H1 (cell line): ENCODE measurements around the gene ATP5MC2. TPM values are rescaled to one million over a fixed set of nuclear protein-coding genes. Genes with fewer than 3 reads are reported as not detected.
A peak's percentile ranks its signal among the peaks of the same experiment; 100 is the strongest.

ENCODE experiments used
- CTCF ChIA-PET: fragments of 300-600 bp; sonication (Branson Sonifier 250); formaldehyde crosslinking; loops from one replicate; lab custom pipeline; 2021; ENCODE audit not compliant: partially characterized antibody; lab: Charles Lee
- POLR2A ChIA-PET: fragments of 300-600 bp; sonication (Branson Sonifier 250); formaldehyde crosslinking; loops from one replicate; lab custom pipeline; 2021; ENCODE audit warnings: inconsistent platforms; ENCODE audit not compliant: partially characterized antibody; lab: Charles Lee
- DNase-seq, 2 experiments: peaks; one replicate each; pipeline versions ENCODE4 v3.0.0 to v3.0.0-alpha.2; 2010 to 2022; ENCODE audit warnings: low spot score in 2 of 2, low read depth in 1 of 2, mixed read lengths in 1 of 2
- FAIRE-seq: peaks from 2 replicates; lab custom pipeline; 2011; peaks lifted over from hg19 to GRCh38; lab: Jason Lieb, UNC
- H2AFZ ChIP-seq: 2 replicates; pipeline ENCODE4 v1.8.1; 2012; ENCODE audit warnings: low read length, inconsistent platforms
- H2AK5ac ChIP-seq: 2 replicates; pipeline ENCODE4 v1.6.1; 2013; ENCODE audit warnings: low read depth, low read length
- H2BK120ac ChIP-seq: replicated peaks from 2 replicates; pipeline ENCODE3; 2013; ENCODE audit warnings: low read depth, low read length, inconsistent platforms
- H2BK12ac ChIP-seq: 2 replicates; pipeline ENCODE4 v1.6.1; 2013; ENCODE audit warnings: low read depth, low read length
- H2BK15ac ChIP-seq: 2 replicates; pipeline ENCODE4 v1.6.1; 2013; ENCODE audit warnings: low read length
- H2BK20ac ChIP-seq: 2 replicates; pipeline ENCODE4 v1.6.1; 2013; ENCODE audit warnings: low read length
- H2BK5ac ChIP-seq: 2 replicates; pipeline ENCODE4 v1.6.1; 2013; ENCODE audit warnings: low read depth, low read length
- H3K14ac ChIP-seq: 2 replicates; pipeline ENCODE4 v1.6.1; 2013; ENCODE audit warnings: inconsistent platforms; ENCODE audit not compliant: insufficient read length
- H3K18ac ChIP-seq: 2 replicates; pipeline ENCODE4 v1.6.1; 2013; ENCODE audit warnings: low read length; ENCODE audit errors: extremely low read depth
- H3K23ac ChIP-seq: 2 replicates; pipeline ENCODE4 v1.6.1; 2013; ENCODE audit warnings: inconsistent platforms; ENCODE audit not compliant: insufficient read length
- H3K23me2 ChIP-seq: 2 replicates; pipeline ENCODE4 v1.6.1; 2013; ENCODE audit warnings: low read depth, low read length
- H3K27ac ChIP-seq: 2 replicates; pipeline ENCODE4 v1.6.1; 2011; ENCODE audit warnings: low read depth, low read length, inconsistent platforms
- H3K27me3 ChIP-seq, 4 experiments: replicated peaks in 1 of 4; 1 replicate in 1 of 4; 2 replicates in 3 of 4; pipeline versions ENCODE4 v1.6.1 to v1.8.1; 2011 to 2013; ENCODE audit warnings: low read length in 3 of 4, mild to moderate bottlenecking in 3 of 4, inconsistent platforms in 2 of 4, mixed read lengths in 2 of 4, moderate library complexity in 1 of 4; ENCODE audit not compliant: control insufficient read depth in 3 of 4, insufficient read depth in 3 of 4; ENCODE audit errors: extremely low read depth in 1 of 4
- H3K36me3 ChIP-seq, 4 experiments: 2 replicates each; pipeline versions ENCODE4 v1.6.1 to v1.8.1; 2011 to 2013; ENCODE audit warnings: mild to moderate bottlenecking in 4 of 4, low read length in 3 of 4, moderate library complexity in 2 of 4, control low read depth in 1 of 4, inconsistent platforms in 1 of 4; ENCODE audit not compliant: insufficient read depth in 4 of 4, control insufficient read depth in 2 of 4
- H3K4ac ChIP-seq: replicated peaks from 2 replicates; pipeline ENCODE3; 2013; ENCODE audit warnings: low read length, low read depth, mixed read lengths, inconsistent platforms; ENCODE audit not compliant: insufficient read length
- H3K4me1 ChIP-seq, 4 experiments: replicated peaks in 1 of 4; 1 replicate in 1 of 4; 2 replicates in 3 of 4; pipeline versions ENCODE4 v1.6.1 to v1.8.1; 2011 to 2013; ENCODE audit warnings: low read length in 3 of 4, inconsistent platforms in 2 of 4, mixed read lengths in 1 of 4; ENCODE audit not compliant: insufficient read depth in 4 of 4, control insufficient read depth in 3 of 4
- H3K4me2 ChIP-seq, 2 experiments: 2 replicates each; pipeline versions ENCODE4 v1.6.1 to v1.8.1; 2011 to 2013; ENCODE audit warnings: low read depth in 2 of 2, low read length in 2 of 2, control low read depth in 1 of 2, inconsistent platforms in 1 of 2, mild to moderate bottlenecking in 1 of 2; ENCODE audit not compliant: insufficient read depth in 1 of 2
- H3K4me3 ChIP-seq, 4 experiments: fragments of 200-600, 300-600 bp in 1 of 4; sonication (generic), shearing (Covaris generic), sonication (Bioruptor Twin) in 1 of 4; 2 replicates each; pipeline versions ENCODE4 v1.5.1 to v1.8.1; 2011 to 2016; ENCODE audit warnings: low read length in 4 of 4, low read depth in 3 of 4, control low read depth in 2 of 4, inconsistent platforms in 2 of 4, mild to moderate bottlenecking in 2 of 4, mixed read lengths in 1 of 4, moderate library complexity in 1 of 4; ENCODE audit not compliant: insufficient read depth in 2 of 4; ENCODE audit errors: extremely low read depth in 1 of 4
- H3K56ac ChIP-seq: replicated peaks from 2 replicates; pipeline ENCODE3; 2013; ENCODE audit warnings: low read depth, mild to moderate bottlenecking, mixed read lengths, low read length, inconsistent platforms; ENCODE audit not compliant: insufficient read length
- H3K79me1 ChIP-seq: 2 replicates; pipeline ENCODE4 v1.6.1; 2013; ENCODE audit warnings: low read depth, low read length, control low read depth
- H3K79me2 ChIP-seq, 2 experiments: 2 replicates each; pipeline versions ENCODE4 v1.6.1 to v1.8.1; 2012 to 2013; ENCODE audit warnings: low read length in 2 of 2, mild to moderate bottlenecking in 2 of 2, inconsistent platforms in 1 of 2; ENCODE audit not compliant: insufficient read depth in 2 of 2, control insufficient read depth in 1 of 2
- H3K9ac ChIP-seq, 4 experiments: replicated peaks in 1 of 4; 1 replicate in 1 of 4; 2 replicates in 3 of 4; pipeline versions ENCODE4 v1.6.1 to v1.8.1; 2011 to 2013; ENCODE audit warnings: low read depth in 3 of 4, low read length in 3 of 4, control low read depth in 2 of 4, mild to moderate bottlenecking in 2 of 4, moderate library complexity in 2 of 4, inconsistent platforms in 1 of 4; ENCODE audit errors: extremely low read depth in 1 of 4
- H3K9me3 ChIP-seq, 2 experiments: 2 replicates each; pipeline versions ENCODE4 v1.6.1 to v1.8.1; 2012 to 2013; ENCODE audit warnings: mild to moderate bottlenecking in 2 of 2, moderate library complexity in 2 of 2, control low read depth in 1 of 2, inconsistent platforms in 1 of 2, low read depth in 1 of 2, low read length in 1 of 2, mixed read lengths in 1 of 2; ENCODE audit not compliant: insufficient read depth in 2 of 2
- H4K20me1 ChIP-seq, 2 experiments: replicated peaks in 1 of 2; 2 replicates each; pipeline versions ENCODE3 to v1.8.1; 2011 to 2013; ENCODE audit warnings: inconsistent platforms in 2 of 2, low read length in 2 of 2, mild to moderate bottlenecking in 1 of 2; ENCODE audit not compliant: insufficient read depth in 2 of 2, control insufficient read depth in 1 of 2
- H4K5ac ChIP-seq: 2 replicates; pipeline ENCODE4 v1.6.1; 2013; ENCODE audit warnings: low read length, low read depth, mixed read lengths, inconsistent platforms; ENCODE audit not compliant: insufficient read length
- H4K8ac ChIP-seq: 2 replicates; pipeline ENCODE4 v1.8.0; 2013; ENCODE audit warnings: mild to moderate bottlenecking, moderate library complexity, low read length, inconsistent platforms; ENCODE audit not compliant: insufficient read depth; ENCODE audit errors: extremely low read depth
- H4K91ac ChIP-seq: replicated peaks from 2 replicates; pipeline ENCODE3; 2013; ENCODE audit warnings: low read length, mixed read lengths, inconsistent platforms; ENCODE audit not compliant: insufficient read length
- ASH2L ChIP-seq: fragments of 200-600, 300-600 bp; sonication (generic); IDR thresholded peaks from one replicate; pipeline ENCODE4 v1.7.1; 2017; ENCODE audit warnings: low read length
- EZH2 ChIP-seq: fragments of 200-600 bp; sonication (generic); IDR thresholded peaks from 2 replicates; pipeline ENCODE4 v1.7.1; 2012; ENCODE audit warnings: low read depth, mild to moderate bottlenecking, moderate library complexity, low read length, inconsistent platforms; ENCODE audit not compliant: severe bottlenecking
- JUN ChIP-seq: IDR thresholded peaks from 2 replicates; pipeline ENCODE4 v1.6.1; 2011; ENCODE audit warnings: low read depth, mild to moderate bottlenecking, improper control_type of control experiment, low read length
- JUND ChIP-seq: IDR thresholded peaks from 2 replicates; pipeline ENCODE4 v1.6.1; 2011; ENCODE audit warnings: mild to moderate bottlenecking, improper control_type of control experiment, low read length
- KDM5A ChIP-seq: fragments of 200-600 bp; IDR thresholded peaks from 2 replicates; pipeline ENCODE4 v1.7.1; 2012; ENCODE audit warnings: mild to moderate bottlenecking, low read length, inconsistent platforms, mixed read lengths
- RBBP5 ChIP-seq: IDR thresholded peaks from 2 replicates; pipeline ENCODE4 v1.7.1; 2012; ENCODE audit warnings: low read depth, mild to moderate bottlenecking, inconsistent platforms, low read length, moderate library complexity, borderline replicate concordance
- RXRA ChIP-seq: IDR thresholded peaks from 2 replicates; pipeline ENCODE4 v1.6.1; 2011; ENCODE audit warnings: low read depth, mild to moderate bottlenecking, low read length, moderate library complexity; ENCODE audit not compliant: insufficient read depth
- SIN3A ChIP-seq, 2 experiments: IDR thresholded peaks in 1 of 2; conservative IDR thresholded peaks in 1 of 2; 2 replicates each; pipeline ENCODE4 v1.6.1; 2011 to 2012; ENCODE audit warnings: low read length in 2 of 2, improper control_type of control experiment in 1 of 2, low read depth in 1 of 2, mild to moderate bottlenecking in 1 of 2
- SP2 ChIP-seq: IDR thresholded peaks from 2 replicates; pipeline ENCODE4 v1.6.1; 2012; ENCODE audit warnings: mild to moderate bottlenecking, low read length, inconsistent platforms
- TEAD4 ChIP-seq: IDR thresholded peaks from 2 replicates; pipeline ENCODE4 v1.6.1; 2012; ENCODE audit warnings: low read depth, low read length, inconsistent platforms, mixed read lengths
- YY1 ChIP-seq: IDR thresholded peaks from 2 replicates; pipeline ENCODE4 v1.6.1; 2011; ENCODE audit warnings: low read depth, mild to moderate bottlenecking, low read length
- ZNF274 ChIP-seq: IDR thresholded peaks from 2 replicates; pipeline ENCODE4 v1.7.0; 2012; ENCODE audit warnings: low read length, borderline replicate concordance; ENCODE audit errors: extremely low read depth
- WGBS, 2 experiments: shearing (Covaris generic) in 1 of 2; methylation state at CpG; one replicate each; pipeline versions ENCODE4 v1.1.6 to v1.1.7; 2013 to 2015; ENCODE audit warnings: low lambda C conversion rate in 2 of 2, mixed read lengths in 2 of 2, inconsistent platforms in 1 of 2, low coverage in 1 of 2, missing lambda C conversion rate in 1 of 2; ENCODE audit not compliant: insufficient replicate concordance in 2 of 2, insufficient coverage in 1 of 2, insufficient read length in 1 of 2; ENCODE audit errors: extremely low coverage in 1 of 2, missing lambda C conversion rate in 1 of 2; 5-methylcytosine and 5-hydroxymethylcytosine counted together
- polyA plus RNA-seq, 7 experiments: library from polyadenylated mRNA; depleted of rRNA in 3 of 7; stranded (reverse) in 5 of 7; unstranded in 2 of 7; fragments of >200 nt in 5 of 7; fragments of 200-250 nt in 2 of 7; gene quantifications; 1 replicate in 5 of 7; 2 replicates in 1 of 7; 4 replicates in 1 of 7; pipeline versions ENCODE4 v1.2.1 to v1.2.3, GENCODE V29; 2011 to 2013; ENCODE audit warnings: missing spikeins in 2 of 7, mixed read lengths in 2 of 7
- total RNA-seq: library from RNA; stranded (reverse); fragmentation: NEBNext Ultra II Directional; extraction: Animal tissue kit (Norgen Biotek cat#: 25700); gene quantifications from 2 replicates; pipeline ENCODE4 v1.2.1, GENCODE V29; 2021

ATP5MC2 gene
- total and polyA plus RNA-seq, 2 of the 8 experiments (the other 6 are each of a cell fraction or from before 2014, with no cell fraction given), result 408 to 952 TPM

- H3K23me2 ChIP-seq, result peaks cover 11% of the 10 kb centered on the region
- no peaks in the 10 kb centered on the region for H4K20me1 ChIP-seq
- H3K9me3 ChIP-seq, result no peaks in the 10 kb centered on the region
- ChIA-PET POLR2A (interaction anchor here (0.6 to 1.7 kb wide), 5 partner anchors 22 to 47 kb away, joined by 3 to 12 read pairs (median 4); partner anchors contain the start of gene ATP5MC2), CTCF (interaction anchor here (0.7 to 7.1 kb wide), 13 partner anchors 8 to 156 kb away, joined by 3 to 194 read pairs (median 6); partner anchors contain the start of gene CALCOCO1)
- H3K4ac ChIP-seq, result no peak overlapping the region
- FAIRE-seq (no peak), DNase-seq (no peak)
- no peak overlapping the region for H3K4me2 ChIP-seq
- no peak overlapping the region for H4K8ac ChIP-seq
- H3K9ac ChIP-seq, result no peak overlapping the region
- H3K27ac ChIP-seq, result no peak overlapping the region
- H3K79me1 ChIP-seq, result no peaks in the 10 kb centered on the region
- no peak overlapping the region for H2BK15ac ChIP-seq
- no peaks in the 10 kb centered on the region for H3K79me2 ChIP-seq
- no peak overlapping the region for H3K14ac ChIP-seq
- peaks cover 8 to 39% (median 34%) of the 10 kb centered on the region in 4 experiments for H3K27me3 ChIP-seq
- H3K4me1 ChIP-seq, result peaks cover 3 to 17% (median 9%) of the 10 kb centered on the region in 4 experiments
- no peak overlapping the region for H3K4me3 ChIP-seq
- 93% methylated on average over 3 of the region's 3 CpGs; no CpG with 5 or more reads in 1 of the 2 experiments for WGBS, 2 experiments
- H2AK5ac ChIP-seq, result no peak overlapping the region
- no peak overlapping the region for H2BK5ac ChIP-seq
- no peak overlapping the region for H3K23ac ChIP-seq
- H2AFZ ChIP-seq, result no peak overlapping the region
- H4K91ac ChIP-seq, result no peak overlapping the region
- no peaks in the 10 kb centered on the region for H3K36me3 ChIP-seq
- no peak overlapping the region for H3K56ac ChIP-seq
- no peak overlapping the region for H3K18ac ChIP-seq
- no peak overlapping the region for H2BK120ac ChIP-seq
- H4K5ac ChIP-seq, result no peak overlapping the region
- peak overlapping the region; percentile 56; the same call in 1 of the 2 replicates for H2BK12ac ChIP-seq
- H2BK20ac ChIP-seq, result no peak overlapping the region
- TF ChIP-seq RBBP5, result no peak
- no peak for TF ChIP-seq JUND
- TF ChIP-seq SIN3A (conservative IDR thresholded peaks at IDR 0.05 in 1 of 2, IDR thresholded peaks at IDR 0.05 in 1 of 2; ENCODE audit: low read depth in 1 of 2, low read length in 2 of 2), result no peak
- TF ChIP-seq EZH2, result no peak
- no peak for TF ChIP-seq KDM5A
- no peak for TF ChIP-seq RXRA
- TF ChIP-seq YY1, result no peak
- TF ChIP-seq JUN, result no peak
- no peak for TF ChIP-seq ASH2L
- TF ChIP-seq TEAD4, result no peak
- no peak for TF ChIP-seq SP2
- TF ChIP-seq ZNF274, result no peak
Measured at GRCh38 chr12:53698948-53699677, 23.2 kb upstream of the ATP5MC2 start.
